Stimulated activated CD8-positive, alpha-beta memory T cell treated with anti-CD3 and anti-CD28 coated beads, Interleukin-4, amount 100 ng/mL, for 24 hours (primary cell): ENCODE results near the gene SSH2.
"Not testable (repeated sequence)": the region's sequence is repeated elsewhere in the genome, so short reads cannot be mapped to it uniquely, and the experiment has no call there.

Source experiments
- DNase-seq: peaks from one replicate; pipeline ENCODE4 v3.0.0-alpha.2; 2020; ENCODE audit warnings: low read depth

The SSH2 gene

GRCh38 chr17:29931231-29931932 lies 1.4 kb upstream of the SSH2 start:
- peak; percentile 37 for DNase-seq

GRCh38 chr17:29930409-29931010 lies 482 bp upstream of the SSH2 start:
- DNase-seq, result no peak

- no peak for DNase-seq
Observed at GRCh38 chr17:29929006-29929532, 959 bp downstream of the SSH2 start.

GRCh38 chr17:29927546-29927945 lies 2.5 kb downstream of the SSH2 start:
- DNase-seq, result no peak

GRCh38 chr17:29924786-29925185 lies 5.2 kb downstream of the SSH2 start:
- DNase-seq, result no peak

GRCh38 chr17:29918922-29919856 lies 10.8 kb downstream of the SSH2 start:
- DNase-seq, result no peak

- no peak for DNase-seq
Observed at GRCh38 chr17:29918016-29918415, 12.0 kb downstream of the SSH2 start.

GRCh38 chr17:29914819-29915537 lies 15.1 kb downstream of the SSH2 start:
- DNase-seq, result no peak

- DNase-seq, result no peak
Observed at GRCh38 chr17:29911641-29912177, 18.3 kb downstream of the SSH2 start.

GRCh38 chr17:29909236-29910003 lies 20.6 kb downstream of the SSH2 start:
- DNase-seq, result no peak

GRCh38 chr17:29906969-29907368 lies 23.1 kb downstream of the SSH2 start:
- DNase-seq, result no peak

- no peak for DNase-seq
Observed at GRCh38 chr17:29905879-29906167, 24.2 kb downstream of the SSH2 start.

GRCh38 chr17:29905086-29905878 lies 24.7 kb downstream of the SSH2 start:
- DNase-seq, result no peak

- DNase-seq, result no peak
Observed at GRCh38 chr17:29903471-29903870, 26.6 kb downstream of the SSH2 start.

- DNase-seq, result not testable (repeated sequence)
Observed at GRCh38 chr17:29897136-29897535, 32.9 kb downstream of the SSH2 start.

- no peak for DNase-seq
Observed at GRCh38 chr17:29892201-29892600, 37.8 kb downstream of the SSH2 start.

GRCh38 chr17:29891131-29891530 lies 38.9 kb downstream of the SSH2 start:
- DNase-seq, result no peak

GRCh38 chr17:29885031-29885640 lies 44.9 kb downstream of the SSH2 start:
- no peak for DNase-seq

GRCh38 chr17:29883497-29883896 lies 46.5 kb downstream of the SSH2 start:
- no peak for DNase-seq

- DNase-seq, result no peak
Observed at GRCh38 chr17:29881256-29881655, 48.8 kb downstream of the SSH2 start.
